GM18858 (cell line): ENCODE results near the gene LSS.
"Not testable (repeated sequence)": the region's sequence is repeated elsewhere in the genome, so short reads cannot be mapped to it uniquely, and the experiment has no call there.

Experiments
- ATAC-seq: cut with Tn5 transposase; IDR thresholded peaks from one replicate; pipeline ENCODE4 v1.9.1; 2021; ENCODE audit not compliant: unreplicated experiment

LSS gene

GRCh38 chr21:46171996-46172862 lies 56.3 kb downstream of the LSS start:
- ATAC-seq, result no peak

- no peak for ATAC-seq
Observed at GRCh38 chr21:46171585-46171984, 57.0 kb downstream of the LSS start.

GRCh38 chr21:46170436-46171193 lies 58.0 kb downstream of the LSS start:
- ATAC-seq, result not testable (repeated sequence)

- no peak for ATAC-seq
Observed at GRCh38 chr21:46168659-46169386, 59.8 kb downstream of the LSS start.

- no peak for ATAC-seq
Observed at GRCh38 chr21:46168238-46168637, 60.3 kb downstream of the LSS start.

DNA sequence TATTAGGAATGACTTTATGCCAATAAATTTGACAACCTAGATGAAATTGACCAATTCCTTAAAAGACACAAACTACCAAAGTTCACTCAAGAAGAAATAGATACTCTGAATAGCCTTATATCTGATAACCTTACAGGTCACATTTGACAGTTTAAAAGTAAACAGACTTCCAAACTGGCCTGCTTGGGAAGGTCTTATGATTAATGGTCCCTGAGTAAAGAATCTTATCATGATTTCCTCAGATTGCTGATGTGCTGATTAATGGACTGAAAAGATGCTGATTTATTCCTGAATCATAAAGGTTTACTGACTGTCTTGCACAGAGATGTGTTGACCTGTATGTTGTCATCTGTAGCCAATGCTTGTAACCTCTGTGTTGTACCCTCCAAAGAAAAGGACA lies 63.5 kb downstream of the LSS start:
- ATAC-seq, result no peak

DNA sequence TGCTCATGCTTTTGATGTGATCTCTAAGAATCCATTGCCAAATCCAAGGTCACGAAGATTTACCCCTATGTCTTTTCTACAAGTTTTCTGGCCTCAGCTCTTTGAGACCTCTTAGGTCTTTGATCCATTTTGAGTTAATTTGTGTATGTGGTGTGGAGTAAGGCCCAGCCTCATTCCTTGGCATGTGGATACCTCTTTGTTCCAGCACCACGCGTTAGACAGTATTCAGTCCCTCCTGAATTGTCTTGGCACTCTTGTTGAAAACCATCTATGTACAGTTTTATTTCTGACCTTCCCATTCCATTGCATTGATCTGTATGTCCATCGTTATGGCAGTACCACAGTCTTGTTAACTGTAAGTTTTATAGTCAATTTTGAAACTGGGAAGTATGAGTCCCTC lies 65.2 kb downstream of the LSS start:
- ATAC-seq, result no peak

DNA sequence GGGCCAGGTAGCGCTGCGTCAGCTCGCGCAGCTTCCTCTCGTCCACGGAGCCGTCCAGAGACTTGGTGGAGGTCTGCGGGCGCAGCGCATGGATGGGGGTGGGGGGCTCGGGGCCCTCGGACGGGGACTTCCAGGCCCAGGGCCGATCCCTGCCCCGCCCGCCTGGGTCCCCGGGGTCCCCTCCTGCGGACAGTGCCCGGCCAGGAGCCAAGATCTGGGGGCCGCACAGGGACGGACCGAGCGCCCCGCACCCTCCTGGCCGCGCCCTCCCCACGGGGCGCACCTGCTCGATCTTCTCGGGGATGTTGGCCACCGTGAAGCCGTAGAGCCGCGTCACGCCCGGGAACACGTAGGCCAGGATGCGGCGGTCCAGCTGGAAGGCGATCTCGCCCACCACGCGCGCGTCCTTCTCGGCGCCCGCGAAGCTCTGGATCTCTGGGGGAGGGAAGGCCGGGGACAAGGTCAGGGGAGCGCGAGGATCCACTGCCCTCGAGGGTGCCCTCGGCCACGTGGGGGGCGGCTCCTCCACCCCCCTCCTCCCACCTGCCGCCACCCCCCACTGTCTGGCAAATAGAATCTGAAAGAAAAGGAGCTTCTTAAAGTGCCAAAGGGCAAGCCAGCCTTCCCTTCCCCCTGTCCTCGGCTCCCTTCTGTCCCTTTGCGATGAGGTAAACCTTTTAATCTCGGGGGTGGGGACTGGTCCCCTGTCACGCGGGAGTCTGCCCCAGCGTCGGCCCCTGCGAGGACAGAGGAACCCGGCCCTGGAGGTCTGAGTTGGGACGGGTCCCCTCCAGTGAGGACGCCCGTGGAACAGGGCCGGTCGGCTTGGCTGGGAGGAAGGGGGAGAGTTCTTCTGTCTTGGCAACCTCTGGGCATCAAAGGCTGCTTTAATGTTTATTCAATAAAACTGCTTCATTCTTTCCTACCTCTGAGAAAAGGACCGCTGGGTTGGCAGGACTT lies 66.7 kb downstream of the LSS start:
- no peak for ATAC-seq

GRCh38 chr21:46160907-46161632 lies 67.5 kb downstream of the LSS start:
- ATAC-seq, result no peak

DNA sequence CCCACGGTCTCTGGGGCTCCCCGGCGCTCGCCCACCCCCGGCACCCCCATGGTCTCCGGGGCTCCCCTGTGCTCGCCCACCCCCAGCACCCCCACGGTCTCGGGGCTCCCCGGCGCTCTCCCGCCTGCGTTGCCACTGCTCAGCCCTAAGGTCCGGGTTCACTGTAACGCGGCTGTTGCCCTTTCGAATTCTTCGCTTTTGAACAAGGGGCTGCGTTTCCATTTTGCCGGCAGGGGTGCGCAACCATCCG lies 68.0 kb downstream of the LSS start:
- ATAC-seq, result no peak

GRCh38 chr21:46159841-46160656 lies 68.5 kb downstream of the LSS start:
- ATAC-seq, result no peak

GRCh38 chr21:46159390-46159789 lies 69.2 kb downstream of the LSS start:
- no peak for ATAC-seq

DNA sequence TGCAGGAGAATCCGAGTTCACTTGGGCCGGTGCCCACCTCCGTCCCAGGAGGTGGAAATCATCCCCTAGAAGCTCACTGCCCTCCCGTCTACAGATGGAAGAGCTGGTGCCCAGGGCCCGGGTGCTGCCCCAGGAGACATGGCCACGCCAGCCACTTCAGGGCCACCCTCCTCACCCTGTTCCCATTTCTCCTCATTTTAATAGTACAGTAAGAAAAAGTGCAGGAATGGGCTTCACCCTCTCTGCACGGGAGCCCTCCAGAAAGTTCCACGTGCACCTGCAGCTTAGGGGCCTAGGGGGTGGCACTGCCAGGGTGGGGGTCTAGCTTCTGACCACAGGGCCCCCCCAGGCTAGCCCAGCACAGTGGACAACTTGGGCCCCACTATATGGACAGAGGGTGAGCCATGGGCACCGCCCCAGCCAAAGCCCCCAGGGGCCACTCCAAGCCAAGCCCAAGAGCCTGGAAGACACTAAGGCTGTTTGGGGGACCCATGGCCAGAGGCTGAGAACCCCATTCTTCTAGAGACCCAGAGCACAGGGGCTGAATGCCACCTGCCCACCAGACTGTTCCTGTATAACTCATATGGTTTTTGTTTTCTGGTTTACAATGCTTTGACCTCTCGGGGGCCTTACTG lies 69.8 kb downstream of the LSS start:
- no peak for ATAC-seq

DNA sequence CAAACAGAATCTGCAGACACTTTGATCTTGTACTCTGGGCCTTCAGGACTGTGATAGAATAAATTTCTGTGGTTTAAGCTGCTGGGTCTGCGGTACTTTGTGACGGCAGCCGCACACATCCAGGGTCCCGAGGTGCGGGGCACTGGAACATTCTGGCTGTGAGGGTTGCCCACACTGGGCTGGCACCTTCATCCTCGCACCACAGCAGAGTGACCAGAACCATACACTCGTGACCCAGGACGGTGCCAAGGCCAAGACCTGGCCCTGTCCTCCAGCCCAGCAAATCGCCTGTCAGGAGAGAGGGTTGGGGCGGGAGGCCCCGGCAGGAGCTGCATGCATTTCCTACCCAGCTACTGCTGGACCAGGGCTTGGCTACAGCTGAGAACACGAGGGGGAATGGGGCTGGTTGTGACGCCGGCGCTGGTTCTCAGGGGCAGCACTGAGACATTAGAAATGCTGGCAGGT lies 70.6 kb downstream of the LSS start:
- ATAC-seq, result no peak

GRCh38 chr21:46157396-46157986 lies 71.1 kb downstream of the LSS start:
- no peak for ATAC-seq

DNA sequence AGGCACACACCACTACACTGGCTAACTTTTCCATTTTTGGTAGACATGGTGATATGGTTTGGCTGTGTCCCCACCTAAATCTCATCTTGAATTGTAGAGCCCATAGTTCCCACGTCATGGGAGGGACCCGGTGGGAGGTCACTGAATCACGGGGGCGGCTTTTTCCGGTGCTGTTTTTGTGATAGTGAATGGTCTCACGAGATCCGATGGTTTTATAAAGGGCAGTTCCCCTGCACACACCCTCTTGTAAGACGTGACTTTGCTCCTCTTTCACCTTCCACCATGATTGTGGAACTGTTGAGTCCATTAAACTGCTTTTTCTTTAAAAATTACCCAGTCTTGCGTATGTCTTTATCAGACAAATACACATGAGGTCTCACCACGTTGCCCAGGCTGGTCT lies 71.9 kb downstream of the LSS start:
- no peak for ATAC-seq

DNA sequence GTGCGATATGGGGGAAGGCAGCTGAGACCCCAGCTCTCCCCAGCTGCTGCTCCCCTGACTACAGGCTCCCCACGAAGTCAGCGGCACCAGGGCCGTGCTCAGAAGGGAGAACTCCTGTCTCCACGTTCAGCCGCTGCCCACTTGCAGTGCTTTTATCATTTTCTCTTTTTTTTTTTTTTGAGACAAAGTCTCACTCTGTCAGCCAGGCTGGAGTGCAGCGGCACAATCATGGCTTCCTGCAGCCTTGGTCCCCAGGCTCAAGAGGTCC lies 72.3 kb downstream of the LSS start:
- no peak for ATAC-seq

DNA sequence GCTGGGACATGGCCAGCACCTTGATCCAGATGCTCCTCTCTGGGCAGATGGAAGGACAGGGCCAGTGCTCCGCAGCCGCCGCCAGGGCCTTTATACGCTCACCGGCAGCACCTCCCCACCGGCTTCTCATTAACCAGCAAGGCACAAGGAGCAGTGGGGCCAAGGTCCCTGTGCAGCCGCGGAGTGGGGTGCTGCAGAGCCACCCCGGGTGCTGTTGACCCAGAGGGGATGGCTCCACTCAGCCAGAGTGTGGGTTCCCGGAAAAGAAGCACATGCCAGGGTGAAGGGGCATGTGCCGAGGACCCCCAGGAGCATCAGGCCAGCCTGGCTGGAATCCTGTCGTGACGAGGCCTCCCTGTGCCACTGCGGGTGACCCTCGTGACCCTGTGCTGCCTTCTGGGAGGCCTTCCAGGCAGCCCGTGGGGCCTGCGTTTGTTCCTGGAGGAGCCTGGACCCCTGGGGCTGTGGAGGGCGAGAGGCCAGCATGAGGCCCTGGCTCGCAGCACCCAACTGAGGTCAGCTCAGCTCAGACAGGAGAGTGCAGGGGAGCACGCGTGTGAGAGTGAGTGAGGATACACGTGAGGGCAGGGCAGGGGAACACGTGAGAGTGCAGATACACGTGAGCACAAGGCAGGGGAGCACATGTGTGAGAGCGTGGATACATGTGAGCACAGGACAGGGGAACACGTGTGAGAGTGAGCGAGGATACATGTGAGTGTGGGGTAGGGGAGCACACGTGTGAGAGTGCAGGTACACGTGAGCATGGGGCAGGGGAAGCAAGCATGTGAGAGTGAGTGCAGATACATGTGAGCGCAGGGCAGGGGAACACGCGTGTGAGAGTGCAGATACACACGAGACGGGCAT lies 72.8 kb downstream of the LSS start, which contains the start of gene FTCD:
Gene FTCD, minus strand, starts transcription at position 66 of the 864 bp plus-strand sequence. Its CDS starts 56 bp downstream, at position 10.
- ATAC-seq, result no peak
